Astrocyte of the spinal cord (primary cell): ENCODE measurements around the gene ADAT3.

Experiments used
- DNase-seq: peaks from one replicate; pipeline ENCODE4 v3.0.0; 2011; ENCODE audit warnings: low read depth, low spot score
- H3K4me3 ChIP-seq: 2 replicates; pipeline ENCODE4 v1.5.1; 2011; ENCODE audit warnings: low read depth, mild to moderate bottlenecking, low read length, moderate library complexity
- CTCF ChIP-seq: IDR thresholded peaks from 2 replicates; pipeline ENCODE4 v1.5.1; 2012; ENCODE audit warnings: low read depth, mild to moderate bottlenecking, low read length, inconsistent platforms
- in situ Hi-C: cut with HindIII; loops from 2 replicates; pipeline ENCODE4 v1.10.0; 2017; ENCODE audit warnings: low sequenced_read_pairs

ADAT3 gene

GRCh38 chr19:1889907-1890306 lies 15.3 kb upstream of the ADAT3 start:
- no peak for TF ChIP-seq CTCF
- in situ Hi-C loops = no loop called here
- no peak for DNase-seq
- no peak overlapping the region for H3K4me3 ChIP-seq

- no peak overlapping the region for H3K4me3 ChIP-seq
- in situ Hi-C loops = no loop called here
- TF ChIP-seq CTCF = no peak
- no peak for DNase-seq
These were observed 11.4 kb upstream of the ADAT3 start for GRCh38 chr19:1893791-1894190.

GRCh38 chr19:1896508-1896907 lies 8.7 kb upstream of the ADAT3 start:
- DNase-seq = no peak
- TF ChIP-seq CTCF = no peak
- H3K4me3 ChIP-seq = no peak overlapping the region
- in situ Hi-C loops = no loop called here

GRCh38 chr19:1901940-1902404 lies 3.2 kb upstream of the ADAT3 start:
- no peak for TF ChIP-seq CTCF
- no peak for DNase-seq
- in situ Hi-C loops = no loop called here
- no peak overlapping the region for H3K4me3 ChIP-seq

GRCh38 chr19:1902923-1903322 lies 2.3 kb upstream of the ADAT3 start:
- in situ Hi-C loops = no loop called here
- TF ChIP-seq CTCF = no peak
- H3K4me3 ChIP-seq = no peak overlapping the region
- no peak for DNase-seq

GRCh38 chr19:1904860-1905109 lies 414 bp upstream of the ADAT3 start:
- H3K4me3 ChIP-seq = peak overlapping the region; percentile 12
- no peak for DNase-seq
- TF ChIP-seq CTCF = no peak
- in situ Hi-C loops = no loop called here

GRCh38 chr19:1905863-1906375 lies 720 bp downstream of the ADAT3 start:
- in situ Hi-C loops = no loop called here
- DNase-seq = no peak
- no peak for TF ChIP-seq CTCF
- H3K4me3 ChIP-seq = peak overlapping the region; percentile 68
